Spleen (tissue), 7 donors: ENCODE results near the gene GNAO1.

Experiments
- CTCF ChIP-seq, 11 experiments: fragments of 200-600 bp in 7 of 11; fragments of 450-650 bp in 4 of 11; sonication (generic) in 4 of 11; IDR thresholded peaks in 8 of 11; conservative IDR thresholded peaks in 3 of 11; 1 replicate in 7 of 11; 2 replicates in 4 of 11; pipeline versions ENCODE4 v1.4.0 to v1.8.0; 2016 to 2021; ENCODE audit warnings: antibody characterized with exemption in 11 of 11, inconsistent platforms in 4 of 11, mild to moderate bottlenecking in 1 of 11
- POLR2AphosphoS5 ChIP-seq, 3 donors: sonication (generic); formaldehyde crosslinking; IDR thresholded peaks; one replicate each; pipeline ENCODE4 v1.5.1; 2017; ENCODE audit warnings: antibody characterized with exemption in 3 of 3
- donor health status: DM: no; HTN: no; CAD: no; lungs with moderate emphysema.
- donor health status: DM: no; HTN: no; CAD: no.
- donor health status: DM: no; HTN: no; CAD: no.

GRCh38 chr16:56143666-56144065 lies 47.6 kb upstream of the GNAO1 start:
- TF ChIP-seq CTCF (IDR thresholded peaks at IDR 0.05 in 8 of 11, conservative IDR thresholded peaks at IDR 0.05 in 3 of 11): no peak
- TF ChIP-seq POLR2AphosphoS5 (IDR thresholded peaks at IDR 0.05): no peak
